ENCODE measurements around the gene SUPT7L. TPM values are rescaled to one million over a fixed set of nuclear protein-coding genes. Genes with fewer than 3 reads are reported as not detected.
"Not testable (repeated sequence)": the region's sequence is repeated elsewhere in the genome, so short reads cannot be mapped to it uniquely, and the experiment has no call there.

SUPT7L gene
- total RNA-seq, 1 donor from 2014 or later: 28.1 TPM

- DNase-seq (ENCODE audit: low spot score): no peak
These were observed 22.2 kb upstream of the SUPT7L start for GRCh38 chr2:27685577-27685976.

GRCh38 chr2:27685006-27685405 is 21.6 kb upstream of the SUPT7L start:
- not testable (repeated sequence) for DNase-seq (ENCODE audit: low spot score)

GRCh38 chr2:27683390-27684071 is 20.1 kb upstream of the SUPT7L start:
- no peak for DNase-seq (ENCODE audit: low spot score)

GRCh38 chr2:27682334-27682771 is 18.9 kb upstream of the SUPT7L start:
- not testable (repeated sequence) for DNase-seq (ENCODE audit: low spot score)

GRCh38 chr2:27681841-27682240 is 18.4 kb upstream of the SUPT7L start:
- DNase-seq (ENCODE audit: low spot score): no peak

- DNase-seq (ENCODE audit: low spot score): no peak
These were observed 17.2 kb upstream of the SUPT7L start for GRCh38 chr2:27680571-27680970.

- DNase-seq (ENCODE audit: low spot score): no peak
These were observed 9.5 kb upstream of the SUPT7L start for GRCh38 chr2:27672723-27673486.

GRCh38 chr2:27671235-27671634 is 7.8 kb upstream of the SUPT7L start:
- DNase-seq (ENCODE audit: low spot score): no peak

GRCh38 chr2:27667446-27667845 is 4.0 kb upstream of the SUPT7L start:
- no peak for DNase-seq (ENCODE audit: low spot score)

GRCh38 chr2:27664622-27665363 is 1.4 kb upstream of the SUPT7L start:
- DNase-seq (ENCODE audit: low spot score): no peak

- DNase-seq (ENCODE audit: low spot score): no peak
These were observed 750 bp upstream of the SUPT7L start for GRCh38 chr2:27664154-27664574.

- no peak for DNase-seq (ENCODE audit: low spot score)
These were observed 2.0 kb downstream of the SUPT7L start for GRCh38 chr2:27661371-27661770.

GRCh38 chr2:27655155-27655951 is 8.1 kb downstream of the SUPT7L start:
- no peak for DNase-seq (ENCODE audit: low spot score)

- no peak for DNase-seq (ENCODE audit: low spot score)
These were observed 10.0 kb downstream of the SUPT7L start for GRCh38 chr2:27653397-27653796.

GRCh38 chr2:27652790-27653189 is 10.6 kb downstream of the SUPT7L start:
- no peak for DNase-seq (ENCODE audit: low spot score)

GRCh38 chr2:27652341-27652740 is 11.1 kb downstream of the SUPT7L start:
- DNase-seq (ENCODE audit: low spot score): no peak

GRCh38 chr2:27651056-27651455 is 12.4 kb downstream of the SUPT7L start:
- DNase-seq (ENCODE audit: low spot score): no peak

GRCh38 chr2:27647737-27648136 is 15.7 kb downstream of the SUPT7L start:
- DNase-seq (ENCODE audit: low spot score): no peak

- no peak for DNase-seq (ENCODE audit: low spot score)
These were observed 16.1 kb downstream of the SUPT7L start for GRCh38 chr2:27647289-27647688.

- DNase-seq (ENCODE audit: low spot score): no peak
These were observed 18.2 kb downstream of the SUPT7L start for GRCh38 chr2:27645197-27645596.

GRCh38 chr2:27640722-27641245 is 22.6 kb downstream of the SUPT7L start:
- no peak for DNase-seq (ENCODE audit: low spot score)
